IMR-90 (cell line): ENCODE measurements around the gene CDH13. TPM values are rescaled to one million over a fixed set of nuclear protein-coding genes. Genes with fewer than 3 reads are reported as not detected.

ENCODE experiments used
- ATAC-seq: fragments of 200-7000 bp; cut with Tn5 transposase; 2 replicates; pipeline ENCODE4 v1.9.1; 2020; ENCODE audit warnings: low read depth, mild to moderate bottlenecking, moderate library complexity
- BruUV-seq: library from RNA; stranded (reverse); fragments of 400-500 nt; replicated peaks from 2 replicates; lab custom pipeline; 2021; lab: Mats Ljungman, UMichigan
- CTCF ChIA-PET: fragments of 300-600 bp; formaldehyde crosslinking; extraction: SDS; loops from one replicate; lab custom pipeline; 2021; ENCODE audit warnings: antibody characterized with exemption; lab: Yijun Ruan, JAX
- POLR2A ChIA-PET: fragments of 300-600 bp; sonication (Branson Sonifier 250); formaldehyde crosslinking; loops from one replicate; lab custom pipeline; 2022; ENCODE audit warnings: antibody characterized with exemption; ENCODE audit not compliant: unreplicated experiment; lab: Charles Lee
- DNase-seq: peaks from one replicate; pipeline ENCODE4 v3.0.0; 2013
- H2AFZ ChIP-seq: replicated peaks from 2 replicates; pipeline ENCODE3; 2013; ENCODE audit warnings: low read length, mild to moderate bottlenecking; ENCODE audit not compliant: poor library complexity
- H2AK5ac ChIP-seq: 2 replicates; pipeline ENCODE4 v1.6.1; 2013; ENCODE audit warnings: low read depth, low read length, inconsistent platforms
- H2AK9ac ChIP-seq: replicated peaks from 2 replicates; pipeline ENCODE3; 2013; ENCODE audit warnings: mild to moderate bottlenecking, low read depth, low read length, moderate library complexity; ENCODE audit not compliant: poor library complexity
- H2BK120ac ChIP-seq: 2 replicates; pipeline ENCODE4 v1.6.1; 2013; ENCODE audit warnings: low read depth, low read length, inconsistent platforms
- H2BK15ac ChIP-seq: 3 replicates; pipeline ENCODE4 v1.6.1; 2013; ENCODE audit warnings: low read depth, low read length, inconsistent platforms
- H2BK20ac ChIP-seq: 2 replicates; pipeline ENCODE4 v1.6.1; 2013; ENCODE audit warnings: low read depth, mild to moderate bottlenecking, inconsistent platforms, low read length, moderate library complexity
- H2BK5ac ChIP-seq: 2 replicates; pipeline ENCODE4 v1.6.1; 2013; ENCODE audit warnings: mild to moderate bottlenecking, low read depth, low read length, inconsistent platforms; ENCODE audit not compliant: poor library complexity, severe bottlenecking
- H3K14ac ChIP-seq: replicated peaks from 2 replicates; pipeline ENCODE4 v1.6.1; 2013; ENCODE audit warnings: low read depth, low read length, inconsistent platforms
- H3K18ac ChIP-seq: 2 replicates; pipeline ENCODE4 v1.6.1; 2013; ENCODE audit warnings: low read depth, low read length, control low read depth
- H3K23ac ChIP-seq: 2 replicates; pipeline ENCODE4 v1.6.1; 2013; ENCODE audit warnings: low read depth, low read length, inconsistent platforms
- H3K27ac ChIP-seq: 2 replicates; pipeline ENCODE4 v1.5.1; 2013; ENCODE audit warnings: mild to moderate bottlenecking, control low read depth, low read length; ENCODE audit not compliant: insufficient read depth
- H3K27me3 ChIP-seq: 2 replicates; pipeline ENCODE4 v1.6.1; 2013; ENCODE audit warnings: low read length; ENCODE audit not compliant: control insufficient read depth, insufficient read depth
- H3K36me3 ChIP-seq: 2 replicates; pipeline ENCODE4 v1.6.1; 2013; ENCODE audit warnings: low read length, mixed read lengths; ENCODE audit not compliant: control insufficient read depth, insufficient read depth
- H3K4ac ChIP-seq: 2 replicates; pipeline ENCODE4 v1.6.1; 2013; ENCODE audit warnings: low read depth, low read length, inconsistent platforms
- H3K4me1 ChIP-seq: 2 replicates; pipeline ENCODE4 v1.6.1; 2013; ENCODE audit warnings: low read length, mixed read lengths; ENCODE audit not compliant: control insufficient read depth, insufficient read depth
- H3K4me2 ChIP-seq: 2 replicates; pipeline ENCODE4 v1.6.1; 2013; ENCODE audit warnings: low read depth, mild to moderate bottlenecking, control low read depth, low read length, moderate library complexity
- H3K4me3 ChIP-seq: 2 replicates; pipeline ENCODE4 v1.5.1; 2013; ENCODE audit warnings: low read depth, mild to moderate bottlenecking, control low read depth, low read length, moderate library complexity; ENCODE audit not compliant: insufficient read depth
- H3K56ac ChIP-seq: 2 replicates; pipeline ENCODE4 v1.6.1; 2013; ENCODE audit warnings: low read length, inconsistent platforms; ENCODE audit not compliant: insufficient read depth; ENCODE audit errors: extremely low read depth
- H3K79me1 ChIP-seq, 2 experiments: 2 replicates each; pipeline ENCODE4 v1.6.1; 2013; ENCODE audit warnings: low read length in 2 of 2, inconsistent platforms in 1 of 2, low read depth in 1 of 2
- H3K9ac ChIP-seq: 2 replicates; pipeline ENCODE4 v1.6.1; 2013; ENCODE audit warnings: low read depth, low read length, control low read depth
- H3K9me1 ChIP-seq: 2 replicates; pipeline ENCODE4 v1.6.1; 2013; ENCODE audit warnings: low read length, inconsistent platforms; ENCODE audit not compliant: insufficient read depth
- H3K9me3 ChIP-seq: 2 replicates; pipeline ENCODE4 v1.6.1; 2013; ENCODE audit warnings: low read length; ENCODE audit not compliant: control insufficient read depth, insufficient read depth
- H4K20me1 ChIP-seq: 2 replicates; pipeline ENCODE4 v1.6.1; 2013; ENCODE audit warnings: low read length, inconsistent platforms; ENCODE audit not compliant: insufficient read depth
- H4K5ac ChIP-seq: 2 replicates; pipeline ENCODE4 v1.6.1; 2013; ENCODE audit warnings: mild to moderate bottlenecking, low read depth, low read length, control low read depth
- H4K8ac ChIP-seq, 2 experiments: 2 replicates each; pipeline ENCODE4 v1.6.1; 2013; ENCODE audit warnings: low read depth in 2 of 2, low read length in 2 of 2, control low read depth in 1 of 2, inconsistent platforms in 1 of 2
- H4K91ac ChIP-seq: 2 replicates; pipeline ENCODE4 v1.6.1; 2013; ENCODE audit warnings: low read depth, low read length, inconsistent platforms; ENCODE audit not compliant: insufficient read depth
- FOS ChIP-seq: fragments of 150-350 bp; IDR thresholded peaks from 2 replicates; pipeline ENCODE4 v1.6.1; 2016; ENCODE audit warnings: low read depth, low read length
- MXI1 ChIP-seq: IDR thresholded peaks from 2 replicates; pipeline ENCODE4 v1.6.1; 2012; ENCODE audit warnings: low read depth, mild to moderate bottlenecking, low read length, moderate library complexity, borderline replicate concordance
- POLR2A ChIP-seq: IDR thresholded peaks from 2 replicates; pipeline ENCODE4 v1.6.1; 2012; ENCODE audit warnings: mild to moderate bottlenecking, low read depth, low read length
- WGBS, 2 experiments: methylation state at CpG; one replicate each; pipeline versions ENCODE4 v1.1.5 to v1.1.7; 2013; ENCODE audit warnings: missing lambda C conversion rate in 2 of 2; ENCODE audit not compliant: insufficient read length in 1 of 2; ENCODE audit errors: extremely low coverage in 2 of 2; 5-methylcytosine and 5-hydroxymethylcytosine counted together
- dilution Hi-C: fragments of 300-500 bp; cut with HindIII; formaldehyde crosslinking; loops from one replicate; pipeline ENCODE4 v1.14.3; 2018; ENCODE audit warnings: low sequenced_read_pairs; ENCODE audit not compliant: unreplicated experiment
- in situ Hi-C: fragments of 300-500 bp; cut with MboI; formaldehyde crosslinking; loops from 3 replicates; pipeline ENCODE4 v1.14.3; 2019; ENCODE audit warnings: low sequenced_read_pairs, inconsistent platforms, mixed read lengths
- intact Hi-C: fragments of 100-400 bp; cut with micrococcal nuclease; formaldehyde crosslinking; loops from 2 replicates; pipeline ENCODE4 v1.10.0; 2022
- polyA plus RNA-seq, 3 experiments: library from polyadenylated mRNA; depleted of rRNA; stranded (reverse); fragments of >200 nt; gene quantifications; 2 replicates each; pipeline ENCODE4 v1.2.3, GENCODE V29; 2012; ENCODE audit warnings: low replicate concordance in 1 of 3
- total RNA-seq: library from RNA; depleted of rRNA; stranded (reverse); fragments of >200 nt; gene quantifications from 2 replicates; pipeline ENCODE4 v1.2.3, GENCODE V29; 2012

Gene CDH13
- total and polyA plus RNA-seq, 2 of the 4 experiments (the other 2 are of a cell fraction) = 61.6 to 74.7 TPM

DNA sequence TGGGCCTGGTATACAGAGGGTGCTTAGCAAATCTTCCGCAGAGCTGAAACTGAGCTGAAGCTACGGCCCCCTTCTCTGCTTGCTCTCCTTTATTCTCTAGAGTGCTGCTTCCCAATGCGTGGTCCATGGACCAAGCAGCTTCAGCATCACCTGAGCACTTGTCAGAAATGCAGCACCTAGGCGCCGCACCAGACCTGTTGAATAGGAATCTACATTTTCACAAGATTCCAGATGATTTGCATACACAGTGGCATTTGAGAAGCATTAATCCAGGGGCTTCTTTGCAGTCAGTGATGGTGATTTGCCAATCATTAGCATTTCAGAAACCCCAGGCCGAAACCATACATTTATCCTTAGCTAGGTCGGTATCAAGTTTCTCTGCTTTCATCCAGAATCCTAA lies 204.2 kb downstream of the CDH13 start:
- Histone ChIP-seq H2BK15ac (no peak overlapping the region), H3K18ac (no peak overlapping the region), H3K56ac (no peak overlapping the region), H4K20me1 (0 out of 2 replicates have a peak, but pooled peaks cover 7% of the 10 kb centered on the region), H3K4me2 (no peak overlapping the region), H4K5ac (no peak overlapping the region), H3K9me1 (0 out of 2 replicates have a peak, but pooled peaks cover 3% of the 10 kb centered on the region), H2AK9ac (no peak overlapping the region), H3K23ac (no peak overlapping the region), H2AFZ (no peak overlapping the region), H2BK20ac (no peak overlapping the region), H4K8ac (no peak overlapping the region), H3K27ac (no peak overlapping the region), H3K9me3 (no peaks in the 10 kb centered on the region), H2BK120ac (no peak overlapping the region), H3K14ac (no peak overlapping the region), H3K27me3 (no peaks in the 10 kb centered on the region), H3K9ac (no peak overlapping the region), H3K4me3 (no peak overlapping the region), H3K4ac (no peak overlapping the region), H2AK5ac (no peak overlapping the region), H4K91ac (no peak overlapping the region), H3K4me1 (no peaks in the 10 kb centered on the region), H3K36me3 (no peaks in the 10 kb centered on the region), H3K79me1 (peaks cover 0 to 16% of the 10 kb centered on the region in 2 experiments; a peak in 2 of 4 replicates), H2BK5ac (no peak overlapping the region)
- in situ Hi-C loops = no loop called here
- no CpG with 5 or more reads among the region's 7 CpGs for WGBS, 2 experiments
- POLR2A ChIA-PET = no interaction called here
- ATAC-seq (no peak), DNase-seq (no peak)
- TF ChIP-seq MXI1 (no peak), FOS (no peak), POLR2A (no peak)
- intact Hi-C loops = no loop called here
- dilution Hi-C loops = no loop called here
- no TSS peak for BruUV-seq
- CTCF ChIA-PET = no interaction called here
